Measurements from ENCODE around the gene FCRL3.

Gene FCRL3

DNA sequence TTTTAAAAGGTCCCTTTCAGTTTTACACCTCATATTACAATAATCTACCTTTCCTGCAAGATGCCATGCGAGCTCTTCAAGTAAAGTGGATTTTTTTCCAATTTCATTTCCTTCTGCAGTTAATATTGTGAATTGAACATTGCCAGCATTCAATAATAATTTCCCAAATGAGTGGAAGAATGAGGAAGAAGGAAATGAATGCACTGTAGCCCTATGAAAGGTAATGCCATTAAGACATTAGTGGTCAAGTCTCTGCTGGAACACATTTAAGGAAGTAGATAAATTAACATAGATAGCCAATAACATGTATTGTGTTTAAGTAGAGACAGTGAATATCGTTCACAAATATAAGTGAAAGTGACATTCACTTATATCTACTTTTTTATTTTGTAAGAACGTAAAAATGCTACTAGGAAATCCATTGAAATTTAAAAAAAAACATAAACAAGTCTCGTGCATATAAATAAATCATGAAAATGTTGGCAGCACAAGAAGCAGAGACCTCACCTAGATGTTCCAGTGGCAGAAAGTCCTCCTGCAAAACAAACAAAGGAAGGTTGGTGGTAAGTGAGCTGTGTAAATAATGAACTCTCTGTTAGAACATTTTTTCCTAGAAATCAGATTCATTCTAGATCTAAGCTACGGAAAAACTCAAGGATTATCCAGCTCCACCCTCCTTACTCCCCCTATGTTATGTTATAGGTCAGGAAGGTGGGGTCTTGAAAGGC lies 17.7 kb downstream of the FCRL3 start:
- no peak overlapping the region for H3K4me2 ChIP-seq (ENCODE audit: low read length)

DNA sequence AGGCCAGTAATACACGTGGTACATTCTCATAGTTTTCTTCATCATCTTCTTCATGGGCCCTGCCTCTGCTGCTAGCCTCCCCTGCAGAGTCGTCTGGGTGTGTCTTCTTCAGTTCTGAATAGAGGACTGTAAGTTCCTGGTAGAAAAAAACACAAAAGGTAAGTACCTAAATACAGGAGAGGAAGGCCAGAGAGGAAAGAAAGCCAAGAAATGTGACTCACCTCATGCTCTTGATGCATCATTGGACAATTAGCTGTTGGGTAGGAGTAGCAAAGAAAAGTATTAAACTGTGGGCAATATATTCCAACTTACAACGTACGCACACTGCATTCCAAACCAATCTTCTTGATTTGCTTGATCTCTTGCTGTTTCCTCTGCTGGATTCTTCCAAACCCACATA lies 21.8 kb downstream of the FCRL3 start:
- Histone ChIP-seq H3K79me2 (ENCODE audit: low read length) (no peaks in the 10 kb centered on the region), H2AFZ (ENCODE audit: low read depth, low read length) (no peak overlapping the region), H4K20me1 (ENCODE audit: insufficient read depth, low read length) (no peaks in the 10 kb centered on the region), H3K4me2 (ENCODE audit: low read length) (no peak overlapping the region), H3K36me3 (replicated peaks; ENCODE audit: low read depth, low read length) (no peaks in the 10 kb centered on the region), H3K4me1 (ENCODE audit: low read length) (no peaks in the 10 kb centered on the region), H3K27ac (ENCODE audit: low read length) (no peak overlapping the region), H3K27me3 (ENCODE audit: low read depth, low read length) (peaks cover 28% of the 10 kb centered on the region), H3K9ac (ENCODE audit: low read length) (no peak overlapping the region), H3K9me3 (ENCODE audit: insufficient read depth, low read length) (no peaks in the 10 kb centered on the region), H3K4me3 (ENCODE audit: low read length) (no peak overlapping the region)
- TF ChIP-seq EZH2phosphoT487 (IDR thresholded peaks at IDR 0.05; ENCODE audit: low read depth), result no peak
- TF ChIP-seq, protein P1, sequence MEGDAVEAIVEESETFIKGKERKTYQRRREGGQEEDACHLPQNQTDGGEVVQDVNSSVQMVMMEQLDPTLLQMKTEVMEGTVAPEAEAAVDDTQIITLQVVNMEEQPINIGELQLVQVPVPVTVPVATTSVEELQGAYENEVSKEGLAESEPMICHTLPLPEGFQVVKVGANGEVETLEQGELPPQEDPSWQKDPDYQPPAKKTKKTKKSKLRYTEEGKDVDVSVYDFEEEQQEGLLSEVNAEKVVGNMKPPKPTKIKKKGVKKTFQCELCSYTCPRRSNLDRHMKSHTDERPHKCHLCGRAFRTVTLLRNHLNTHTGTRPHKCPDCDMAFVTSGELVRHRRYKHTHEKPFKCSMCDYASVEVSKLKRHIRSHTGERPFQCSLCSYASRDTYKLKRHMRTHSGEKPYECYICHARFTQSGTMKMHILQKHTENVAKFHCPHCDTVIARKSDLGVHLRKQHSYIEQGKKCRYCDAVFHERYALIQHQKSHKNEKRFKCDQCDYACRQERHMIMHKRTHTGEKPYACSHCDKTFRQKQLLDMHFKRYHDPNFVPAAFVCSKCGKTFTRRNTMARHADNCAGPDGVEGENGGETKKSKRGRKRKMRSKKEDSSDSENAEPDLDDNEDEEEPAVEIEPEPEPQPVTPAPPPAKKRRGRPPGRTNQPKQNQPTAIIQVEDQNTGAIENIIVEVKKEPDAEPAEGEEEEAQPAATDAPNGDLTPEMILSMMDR (IDR thresholded peaks at IDR 0.05; ENCODE audit: low read depth, low read length), result no peak

More for the DNA sequence above, 17.7 kb downstream of the FCRL3 start:
- Histone ChIP-seq H3K9ac (ENCODE audit: low read length) (no peak overlapping the region), H4K20me1 (ENCODE audit: insufficient read depth, low read length) (no peaks in the 10 kb centered on the region), H3K4me1 (ENCODE audit: low read length) (no peaks in the 10 kb centered on the region), H3K27me3 (ENCODE audit: low read depth, low read length) (peaks cover 59% of the 10 kb centered on the region), H3K79me2 (ENCODE audit: low read length) (no peaks in the 10 kb centered on the region), H3K36me3 (replicated peaks; ENCODE audit: low read depth, low read length) (no peaks in the 10 kb centered on the region), H2AFZ (ENCODE audit: low read depth, low read length) (no peak overlapping the region), H3K27ac (ENCODE audit: low read length) (no peak overlapping the region), H3K9me3 (ENCODE audit: insufficient read depth, low read length) (no peaks in the 10 kb centered on the region), H3K4me3 (ENCODE audit: low read length) (no peak overlapping the region)
- TF ChIP-seq, protein P1 (IDR thresholded peaks at IDR 0.05; ENCODE audit: low read depth, low read length), result no peak
- no peak for TF ChIP-seq EZH2phosphoT487 (IDR thresholded peaks at IDR 0.05; ENCODE audit: low read depth)

DNA sequence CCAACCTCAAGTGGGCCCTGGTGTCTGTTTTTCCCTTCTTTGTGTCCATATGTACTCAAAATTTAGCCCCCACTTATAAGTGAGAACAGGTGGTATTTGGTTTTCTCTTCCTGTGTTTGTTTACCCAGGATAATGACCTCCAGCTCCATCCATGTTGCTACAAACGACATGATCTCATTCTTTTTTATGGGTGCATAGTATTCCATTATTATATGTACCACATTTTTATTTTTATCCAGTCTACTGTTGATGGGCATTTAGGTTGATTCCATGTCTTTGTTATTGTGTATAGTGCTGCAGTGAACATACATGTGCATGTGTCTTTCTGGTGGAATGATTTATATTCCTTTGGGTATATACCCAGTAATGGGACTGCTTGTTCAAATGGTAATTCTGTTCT lies 27.6 kb downstream of the FCRL3 start:
- H3K36me3 ChIP-seq (replicated peaks; ENCODE audit: low read depth, low read length), result no peaks in the 10 kb centered on the region

DNA sequence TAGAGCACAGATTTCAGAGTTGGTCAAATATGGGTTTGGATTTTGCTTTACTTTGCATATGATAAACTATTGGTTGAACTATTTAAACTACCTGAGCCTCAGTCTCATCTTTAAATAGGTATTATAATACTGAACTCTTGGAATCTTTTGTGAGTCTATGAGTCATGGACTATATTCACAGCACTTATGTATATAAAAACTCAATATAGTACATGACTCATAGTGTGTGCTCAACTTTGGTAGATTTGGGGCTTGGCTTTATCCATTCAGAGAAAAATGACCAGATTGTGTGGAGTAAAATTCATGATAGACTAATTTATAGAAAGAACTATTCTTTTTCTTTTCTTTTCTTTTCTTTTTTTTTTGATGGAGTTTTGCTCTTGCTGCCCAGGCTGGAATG lies 28.7 kb downstream of the FCRL3 start:
- Histone ChIP-seq H3K27ac (ENCODE audit: low read length) (no peak overlapping the region), H3K4me1 (ENCODE audit: low read length) (no peaks in the 10 kb centered on the region), H3K4me2 (ENCODE audit: low read length) (no peak overlapping the region), H3K9ac (ENCODE audit: low read length) (no peak overlapping the region), H4K20me1 (ENCODE audit: insufficient read depth, low read length) (no peaks in the 10 kb centered on the region), H2AFZ (ENCODE audit: low read depth, low read length) (no peak overlapping the region), H3K79me2 (ENCODE audit: low read length) (no peaks in the 10 kb centered on the region), H3K9me3 (ENCODE audit: insufficient read depth, low read length) (peaks cover 12% of the 10 kb centered on the region), H3K36me3 (replicated peaks; ENCODE audit: low read depth, low read length) (no peaks in the 10 kb centered on the region), H3K27me3 (ENCODE audit: low read depth, low read length) (0 out of 2 replicates have a peak, but pooled peaks cover 7% of the 10 kb centered on the region), H3K4me3 (ENCODE audit: low read length) (no peak overlapping the region)
- TF ChIP-seq, protein P1 (IDR thresholded peaks at IDR 0.05; ENCODE audit: low read depth, low read length), result no peak
- TF ChIP-seq EZH2phosphoT487 (IDR thresholded peaks at IDR 0.05; ENCODE audit: low read depth), result no peak

More for the DNA sequence above, 27.6 kb downstream of the FCRL3 start:
- H3K79me2 ChIP-seq (ENCODE audit: low read length), result no peaks in the 10 kb centered on the region
- no peak overlapping the region for H3K9ac ChIP-seq (ENCODE audit: low read length)
- no peak overlapping the region for H2AFZ ChIP-seq (ENCODE audit: low read depth, low read length)
- 0 out of 2 replicates have a peak, but pooled peaks cover 8% of the 10 kb centered on the region for H3K27me3 ChIP-seq (ENCODE audit: low read depth, low read length)
- H3K4me3 ChIP-seq (ENCODE audit: low read length), result no peak overlapping the region
- no peak overlapping the region for H3K4me2 ChIP-seq (ENCODE audit: low read length)
- no peak overlapping the region for H3K27ac ChIP-seq (ENCODE audit: low read length)
- no peak for TF ChIP-seq EZH2phosphoT487 (IDR thresholded peaks at IDR 0.05; ENCODE audit: low read depth)
- TF ChIP-seq, protein P1 (IDR thresholded peaks at IDR 0.05; ENCODE audit: low read depth, low read length), result no peak
- H3K9me3 ChIP-seq (ENCODE audit: insufficient read depth, low read length), result peaks cover 9% of the 10 kb centered on the region
- no peaks in the 10 kb centered on the region for H4K20me1 ChIP-seq (ENCODE audit: insufficient read depth, low read length)
- no peaks in the 10 kb centered on the region for H3K4me1 ChIP-seq (ENCODE audit: low read length)

Measured in OCI-LY3 (cell line).